H54 (cell line): ENCODE measurements around the gene KLHL2.

Experiments
- DNase-seq: peaks from one replicate; pipeline ENCODE4 v3.0.0; 2011; ENCODE audit warnings: low spot score, mixed read lengths; ENCODE audit not compliant: insufficient read length
- FAIRE-seq: peaks from 3 replicates; lab custom pipeline; 2011; peaks lifted over from hg19 to GRCh38; lab: Jason Lieb, UNC
- POLR2A ChIP-seq: IDR thresholded peaks from 2 replicates; pipeline ENCODE4 v1.6.1; 2011; ENCODE audit warnings: low read depth, mild to moderate bottlenecking, low read length

Gene KLHL2

DNA sequence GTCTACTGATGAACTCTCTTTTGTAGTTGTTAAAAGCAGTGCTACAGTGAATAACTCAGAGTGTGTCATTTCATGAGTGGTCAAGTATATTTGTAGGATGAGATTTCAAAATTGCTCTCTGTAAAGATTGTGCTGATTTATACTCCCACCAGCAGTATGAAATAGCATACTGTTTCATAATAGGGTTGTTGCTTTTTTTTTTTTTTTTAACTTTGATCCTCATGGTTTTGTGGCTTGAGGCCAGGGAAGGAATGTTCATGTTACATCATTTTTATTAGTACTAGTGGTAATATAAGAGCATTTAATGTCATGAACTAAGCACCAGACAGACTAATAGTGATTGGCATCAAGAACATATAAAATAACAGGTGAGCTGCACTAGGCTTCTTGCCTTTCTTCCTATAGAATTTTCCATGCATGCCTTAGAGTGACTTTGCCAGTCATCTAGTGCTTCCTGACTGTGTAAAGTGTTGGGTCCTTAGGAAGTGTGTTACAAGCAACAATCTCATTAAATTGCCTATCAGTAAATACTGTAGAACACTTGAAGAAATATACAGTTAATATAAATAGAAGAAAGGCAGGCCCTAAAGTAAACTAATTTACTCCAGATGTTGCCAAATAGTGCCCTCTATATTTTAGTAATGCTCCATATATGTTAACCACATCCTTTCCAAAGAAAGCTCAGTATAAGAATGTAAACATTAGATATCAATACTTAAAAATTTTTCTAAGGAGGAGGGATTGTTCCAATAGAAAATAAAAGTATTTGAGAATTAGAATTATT lies 81.5 kb downstream of the KLHL2 start:
- DNase-seq (no peak), FAIRE-seq (no peak)
- no peak for TF ChIP-seq POLR2A

DNA sequence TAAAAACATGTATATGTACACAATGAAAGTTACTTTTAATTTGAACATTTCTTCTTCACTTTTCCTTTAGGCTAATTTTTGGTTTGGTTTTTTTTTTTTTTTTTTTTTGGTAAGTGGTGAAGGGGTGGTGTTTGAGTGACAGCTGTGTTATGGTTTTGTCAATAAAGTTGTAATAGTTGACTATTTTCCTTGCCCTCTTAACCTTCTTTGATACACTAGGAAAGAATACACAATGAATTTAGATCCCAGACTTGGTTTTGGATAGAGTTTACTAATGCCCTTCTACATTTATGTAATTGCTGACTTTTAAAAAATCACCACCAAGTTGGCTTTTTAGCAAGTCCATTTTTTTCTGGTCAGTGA lies 82.0 kb downstream of the KLHL2 start:
- no peak for DNase-seq
- FAIRE-seq: no peak
- no peak for TF ChIP-seq POLR2A

- DNase-seq (no peak), FAIRE-seq (no peak)
- no peak for TF ChIP-seq POLR2A
Measured at GRCh38 chr4:165293061-165293460, 85.7 kb downstream of the KLHL2 start.

DNA sequence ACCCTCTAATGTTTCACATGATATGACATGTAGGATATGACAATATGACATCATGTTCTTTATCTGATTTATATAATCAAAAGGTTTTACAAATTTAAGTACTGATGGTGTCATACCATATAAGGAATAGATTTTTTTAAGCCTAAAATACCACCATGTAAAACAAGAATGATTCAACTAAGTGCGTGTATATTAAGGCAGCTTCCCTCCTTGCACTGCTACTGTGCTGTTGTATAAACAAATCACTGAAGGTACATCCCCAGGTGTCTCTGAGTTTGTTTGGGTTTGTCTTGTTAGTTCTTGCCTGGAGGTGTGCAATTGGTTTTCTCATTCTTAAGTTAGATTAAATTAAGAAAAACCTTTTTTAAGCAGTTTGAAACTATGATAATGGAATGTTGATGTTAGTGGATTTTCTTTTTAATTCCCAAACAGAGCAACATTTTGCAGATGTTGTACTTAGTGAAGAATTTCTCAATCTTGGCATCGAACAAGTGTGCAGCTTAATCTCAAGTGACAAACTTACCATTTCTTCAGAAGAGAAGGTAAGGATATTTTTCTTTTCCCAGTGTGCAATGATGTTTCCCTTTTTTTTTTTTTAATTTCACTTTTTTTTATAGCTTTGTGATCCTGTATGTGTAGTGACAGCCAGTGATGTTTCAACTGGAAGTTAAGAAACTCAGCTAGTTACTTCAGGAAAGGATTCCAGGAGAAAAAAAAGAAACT lies 86.7 kb downstream of the KLHL2 start:
- no peak for TF ChIP-seq POLR2A

GRCh38 chr4:165294907-165295306 lies 87.5 kb downstream of the KLHL2 start:
- TF ChIP-seq POLR2A: no peak
- DNase-seq: no peak
- FAIRE-seq: no peak

More for the DNA sequence above, 86.7 kb downstream of the KLHL2 start:
- no peak for DNase-seq
- FAIRE-seq: no peak

- no peak for FAIRE-seq
- no peak for TF ChIP-seq POLR2A
- DNase-seq: no peak
Measured at GRCh38 chr4:165297626-165298025, 90.3 kb downstream of the KLHL2 start.

- no peak for TF ChIP-seq POLR2A
- no peak for DNase-seq
Measured at GRCh38 chr4:165299399-165300060, 92.2 kb downstream of the KLHL2 start.

GRCh38 chr4:165301833-165302232 lies 94.5 kb downstream of the KLHL2 start:
- TF ChIP-seq POLR2A: no peak
- DNase-seq (no peak), FAIRE-seq (no peak)

More at GRCh38 chr4:165299399-165300060, 92.2 kb downstream of the KLHL2 start:
- FAIRE-seq: no peak

DNA sequence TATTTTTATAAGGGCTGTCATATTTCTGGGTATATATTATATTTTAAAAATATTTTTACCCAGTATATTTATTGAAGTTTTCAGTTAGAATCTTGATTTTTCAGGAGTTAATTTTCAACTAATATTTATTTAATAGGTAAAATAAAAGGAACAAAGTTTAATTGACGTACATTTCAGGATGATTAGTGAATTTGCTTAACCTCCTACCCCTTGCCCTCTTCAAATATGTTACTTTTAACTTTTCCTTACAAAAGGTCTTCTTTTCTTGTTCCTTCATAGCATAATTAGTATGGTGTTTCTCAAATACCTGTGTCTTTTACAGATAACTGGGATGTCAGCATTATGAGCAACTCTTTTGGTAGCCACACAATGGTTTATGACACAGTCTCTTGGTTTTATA lies 95.3 kb downstream of the KLHL2 start:
- FAIRE-seq (no peak), DNase-seq (no peak)
- TF ChIP-seq POLR2A: no peak

DNA sequence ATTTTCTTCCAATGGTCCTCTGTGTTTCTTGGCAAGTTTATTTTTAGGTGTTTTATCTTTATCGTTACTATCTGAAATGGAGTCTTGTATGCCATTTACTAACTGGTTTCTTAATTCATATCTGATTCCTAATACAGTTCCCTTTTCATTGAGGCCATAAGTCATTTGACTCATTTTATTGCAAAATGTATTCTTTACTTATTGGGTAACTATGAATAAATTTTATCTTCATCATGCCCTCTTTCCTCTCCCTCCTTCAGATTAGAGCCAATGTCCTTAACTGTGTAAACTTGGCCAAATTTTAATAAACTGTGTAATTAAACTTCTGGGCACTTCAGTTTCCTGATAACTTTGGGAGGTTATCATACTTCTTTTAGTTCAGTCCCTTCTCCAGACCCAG lies 100.8 kb downstream of the KLHL2 start:
- FAIRE-seq (no peak), DNase-seq (no peak)
- no peak for TF ChIP-seq POLR2A

GRCh38 chr4:165308606-165309005 lies 101.2 kb downstream of the KLHL2 start:
- DNase-seq: no peak
- FAIRE-seq: no peak
- TF ChIP-seq POLR2A: no peak

GRCh38 chr4:165309456-165309855 lies 102.1 kb downstream of the KLHL2 start:
- FAIRE-seq: no peak
- no peak for DNase-seq
- no peak for TF ChIP-seq POLR2A

GRCh38 chr4:165312506-165312905 lies 105.1 kb downstream of the KLHL2 start:
- DNase-seq: no peak
- no peak for FAIRE-seq
- TF ChIP-seq POLR2A: no peak

DNA sequence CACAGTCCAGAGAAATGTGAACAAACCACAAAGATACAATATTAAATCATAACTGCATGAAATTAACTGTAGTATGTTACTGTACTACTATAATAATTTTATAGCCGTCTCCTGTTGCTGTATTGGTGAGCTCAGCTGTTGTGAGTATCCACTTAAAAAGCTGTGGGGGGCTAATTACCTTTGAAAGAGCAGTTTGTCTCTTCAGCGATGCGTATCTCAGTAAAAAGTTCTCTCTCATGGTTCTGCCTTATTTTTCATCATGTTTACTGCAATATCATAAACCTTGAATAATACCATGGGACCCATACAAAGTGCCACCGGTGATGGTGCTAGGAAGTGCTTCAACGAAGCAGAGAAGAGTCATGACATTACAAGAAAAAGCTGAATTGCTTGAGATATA lies 111.7 kb downstream of the KLHL2 start:
- no peak for TF ChIP-seq POLR2A
- FAIRE-seq (no peak), DNase-seq (no peak)

GRCh38 chr4:165319509-165319908 lies 112.1 kb downstream of the KLHL2 start:
- FAIRE-seq: no peak
- no peak for TF ChIP-seq POLR2A
- DNase-seq: no peak
